H9 (cell line): ENCODE measurements around the gene USP6NL. TPM values are rescaled to one million over a fixed set of nuclear protein-coding genes. Genes with fewer than 3 reads are reported as not detected.
A peak's percentile ranks its signal among the peaks of the same experiment; 100 is the strongest.

Experiments
- DNase-seq: peaks from one replicate; pipeline ENCODE4 v3.0.0-alpha.2; 2017
- H2AFZ ChIP-seq: one replicate; pipeline ENCODE4 v1.6.1; 2013; ENCODE audit warnings: mild to moderate bottlenecking, low read length, control low read depth, moderate library complexity
- H2AK5ac ChIP-seq: 2 replicates; pipeline ENCODE4 v1.6.1; 2013; ENCODE audit warnings: low read length, control low read depth, mixed read lengths; ENCODE audit not compliant: insufficient read length
- H2BK120ac ChIP-seq: one replicate; pipeline ENCODE4 v1.6.1; 2013; ENCODE audit warnings: low read depth, mild to moderate bottlenecking, low read length, control low read depth, inconsistent platforms; ENCODE audit not compliant: poor library complexity, severe bottlenecking
- H2BK12ac ChIP-seq: 2 replicates; pipeline ENCODE4 v1.6.1; 2013; ENCODE audit warnings: low read length, control low read depth, mixed read lengths, low read depth; ENCODE audit not compliant: insufficient read length
- H2BK15ac ChIP-seq: 2 replicates; pipeline ENCODE4 v1.6.1; 2013; ENCODE audit warnings: low read depth, low read length, control low read depth
- H2BK20ac ChIP-seq: one replicate; pipeline ENCODE4 v1.6.1; 2013; ENCODE audit warnings: low read depth, mild to moderate bottlenecking, low read length, control low read depth, inconsistent platforms; ENCODE audit not compliant: poor library complexity, severe bottlenecking
- H2BK5ac ChIP-seq: 2 replicates; pipeline ENCODE4 v1.6.1; 2013; ENCODE audit warnings: low read length, control low read depth, mixed read lengths; ENCODE audit not compliant: insufficient read length
- H3K14ac ChIP-seq: 2 replicates; pipeline ENCODE4 v1.6.1; 2013; ENCODE audit warnings: low read length, control low read depth; ENCODE audit not compliant: insufficient read depth
- H3K18ac ChIP-seq: 2 replicates; pipeline ENCODE4 v1.6.1; 2013; ENCODE audit warnings: low read depth, mild to moderate bottlenecking, mixed read lengths, low read length, control low read depth; ENCODE audit not compliant: insufficient read length
- H3K23ac ChIP-seq: 2 replicates; pipeline ENCODE4 v1.6.1; 2013; ENCODE audit warnings: low read length, control low read depth, mixed read lengths, low read depth; ENCODE audit not compliant: insufficient read length
- H3K23me2 ChIP-seq: 2 replicates; pipeline ENCODE4 v1.6.1; 2013; ENCODE audit warnings: low read depth, mild to moderate bottlenecking, mixed read lengths, low read length, control low read depth; ENCODE audit not compliant: insufficient read length, poor library complexity, severe bottlenecking
- H3K27ac ChIP-seq: 2 replicates; pipeline ENCODE4 v1.5.1; 2013; ENCODE audit warnings: low read length, control low read depth, mixed read lengths, low read depth; ENCODE audit not compliant: insufficient read length
- H3K27me3 ChIP-seq: 2 replicates; pipeline ENCODE4 v1.6.1; 2013; ENCODE audit warnings: low read length, control low read depth, inconsistent platforms; ENCODE audit not compliant: insufficient read depth
- H3K4ac ChIP-seq: 2 replicates; pipeline ENCODE4 v1.6.1; 2013; ENCODE audit warnings: low read depth, mild to moderate bottlenecking, control low read depth, inconsistent platforms, low read length, moderate library complexity
- H3K4me1 ChIP-seq: 2 replicates; pipeline ENCODE4 v1.6.1; 2013; ENCODE audit warnings: low read length, control low read depth, inconsistent platforms; ENCODE audit not compliant: insufficient read depth
- H3K4me2 ChIP-seq: 2 replicates; pipeline ENCODE4 v1.6.1; 2013; ENCODE audit warnings: low read length, control low read depth, mixed read lengths; ENCODE audit not compliant: insufficient read length, insufficient read depth
- H3K56ac ChIP-seq: 2 replicates; pipeline ENCODE4 v1.6.1; 2013; ENCODE audit warnings: low read depth, mild to moderate bottlenecking, mixed read lengths, low read length, control low read depth; ENCODE audit not compliant: insufficient read length
- H3K79me1 ChIP-seq: 2 replicates; pipeline ENCODE4 v1.6.1; 2013; ENCODE audit warnings: low read depth, mild to moderate bottlenecking, moderate library complexity, low read length, control low read depth, inconsistent platforms; ENCODE audit not compliant: insufficient read depth, poor library complexity, severe bottlenecking
- H3K79me2 ChIP-seq: 2 replicates; pipeline ENCODE4 v1.6.1; 2013; ENCODE audit warnings: low read length, control low read depth, inconsistent platforms; ENCODE audit not compliant: insufficient read depth
- H3K9ac ChIP-seq: 2 replicates; pipeline ENCODE4 v1.6.1; 2013; ENCODE audit warnings: low read length, control low read depth, mixed read lengths; ENCODE audit not compliant: insufficient read length; ENCODE audit errors: extremely low read depth
- H3K9me3 ChIP-seq: one replicate; pipeline ENCODE4 v1.6.1; 2013; ENCODE audit warnings: low read depth, low read length, inconsistent platforms; ENCODE audit not compliant: control insufficient read depth
- H3T11ph ChIP-seq: one replicate; pipeline ENCODE4 v1.6.1; 2013; ENCODE audit warnings: mild to moderate bottlenecking, low read length, control low read depth, inconsistent platforms
- H4K20me1 ChIP-seq: one replicate; pipeline ENCODE4 v1.6.1; 2013; ENCODE audit not compliant: control insufficient read depth, insufficient read length, insufficient read depth
- H4K5ac ChIP-seq: 2 replicates; pipeline ENCODE4 v1.6.1; 2013; ENCODE audit warnings: low read depth, mild to moderate bottlenecking, mixed read lengths, low read length, control low read depth; ENCODE audit not compliant: insufficient read length
- H4K8ac ChIP-seq: replicated peaks from 2 replicates; pipeline ENCODE4 v1.6.1; 2013; ENCODE audit warnings: low read length, control low read depth, mixed read lengths, low read depth; ENCODE audit not compliant: insufficient read length
- H4K91ac ChIP-seq: 2 replicates; pipeline ENCODE4 v1.6.1; 2013; ENCODE audit warnings: low read depth, mild to moderate bottlenecking, moderate library complexity, mixed read lengths, low read length, control low read depth; ENCODE audit not compliant: insufficient read length
- H3K27ac Mint-ChIP-seq, 3 experiments: 2 replicates in 2 of 3; 3 replicates in 1 of 3; pipeline ENCODE4 v1.8.0; 2020 to 2021; ENCODE audit warnings: mixed read lengths in 3 of 3, mild to moderate bottlenecking in 1 of 3, moderate library complexity in 1 of 3
- H3K27me3 Mint-ChIP-seq: 2 replicates; pipeline ENCODE4 v1.8.0; 2021; ENCODE audit warnings: low read depth, mild to moderate bottlenecking, moderate library complexity, mixed read lengths
- H3K36me3 Mint-ChIP-seq, 3 experiments: 2 replicates in 2 of 3; 3 replicates in 1 of 3; pipeline ENCODE4 v1.8.0; 2020 to 2021; ENCODE audit warnings: low read depth in 3 of 3, mixed read lengths in 3 of 3; ENCODE audit not compliant: insufficient read depth in 1 of 3
- H3K4me1 Mint-ChIP-seq, 2 experiments: 2 replicates each; pipeline ENCODE4 v1.8.0; 2020; ENCODE audit warnings: mixed read lengths in 2 of 2
- H3K4me3 Mint-ChIP-seq, 2 experiments: 2 replicates in 1 of 2; 3 replicates in 1 of 2; pipeline ENCODE4 v1.8.0; 2020 to 2021; ENCODE audit warnings: mild to moderate bottlenecking in 2 of 2, mixed read lengths in 2 of 2, moderate library complexity in 1 of 2
- H3K9me3 Mint-ChIP-seq, 2 experiments: 2 replicates in 1 of 2; 3 replicates in 1 of 2; pipeline ENCODE4 v1.8.0; 2020; ENCODE audit warnings: mild to moderate bottlenecking in 2 of 2, mixed read lengths in 2 of 2, moderate library complexity in 1 of 2
- WGBS: extraction: QIAGEN DNeasy Blood & Tissue Kit; methylation state at CpG from one replicate; pipeline ENCODE4 v1.1.7; 2013; ENCODE audit warnings: missing lambda C conversion rate, low lambda C conversion rate, mixed read lengths; ENCODE audit not compliant: insufficient read length; ENCODE audit errors: extremely low coverage; 5-methylcytosine and 5-hydroxymethylcytosine counted together
- total RNA-seq: library from RNA; stranded (reverse); gene quantifications from 2 replicates; pipeline ENCODE4 v1.2.1, GENCODE V29; 2021
- TF ChIP-seq, protein P1 (sequence below): fragments of 200-600 bp; sonication (generic); conservative IDR thresholded peaks from 3 replicates; pipeline ENCODE4 v1.8.0; 2021; ENCODE audit warnings: antibody characterized with exemption, mild to moderate bottlenecking

USP6NL gene
- total RNA-seq, 1 experiment from 2014 or later: 28.3 TPM

DNA sequence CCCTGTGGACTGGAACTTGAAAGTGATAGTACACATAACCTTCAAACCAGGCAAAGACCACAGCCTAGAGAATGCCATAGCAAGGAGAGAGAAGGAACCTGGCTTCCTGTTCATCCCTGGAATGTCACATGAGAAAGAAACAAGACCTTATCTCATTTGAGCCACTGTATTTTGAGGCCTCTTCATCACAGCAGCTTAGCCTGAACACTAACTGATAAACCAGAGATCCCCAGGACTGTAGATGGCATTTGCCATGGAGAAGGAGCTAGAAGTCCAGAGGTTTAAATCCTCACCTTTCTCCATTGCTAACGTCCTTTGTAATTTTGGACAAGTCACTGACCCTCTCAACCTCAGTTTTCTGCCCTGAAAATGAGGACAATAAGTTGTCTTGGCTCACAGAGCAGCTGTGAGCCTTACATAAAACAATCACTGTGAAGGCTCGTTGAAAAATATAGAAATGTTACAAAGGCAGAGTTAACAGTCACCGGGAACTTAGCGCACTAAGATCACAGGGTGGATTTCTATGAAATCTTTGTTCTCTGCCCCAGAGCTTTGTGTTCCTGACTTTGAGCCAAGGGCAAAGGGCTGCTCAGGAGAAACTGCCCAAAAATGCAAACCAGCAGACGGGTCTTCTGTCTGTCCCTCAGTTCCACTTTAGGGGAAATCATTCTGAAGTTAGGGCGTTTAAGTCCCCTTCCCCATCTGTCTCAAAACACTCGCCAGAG lies 197.0 kb downstream of the USP6NL start:
- Mint-ChIP-seq H3K4me3 (no peak overlapping the region), H3K4me1 (peaks cover 5 to 7% of the 10 kb centered on the region in 2 experiments), H3K9me3 (peaks cover 3 to 5% of the 10 kb centered on the region in 2 experiments; a peak in 4 of 5 replicates), H3K27ac (no peak overlapping the region), H3K27me3 (no peaks in the 10 kb centered on the region), H3K36me3 (no peaks in the 10 kb centered on the region; a peak in 1 of 7 replicates)
- Histone ChIP-seq H3K79me2 (no peaks in the 10 kb centered on the region), H3T11ph (no peak overlapping the region), H4K8ac (no peak overlapping the region), H3K9ac (no peak overlapping the region), H2AK5ac (peak overlapping the region; percentile 71), H2BK5ac (no peak overlapping the region), H2BK120ac (no peak overlapping the region), H3K18ac (no peak overlapping the region), H3K23ac (no peak overlapping the region), H4K91ac (no peak overlapping the region), H2BK20ac (no peak overlapping the region), H2BK12ac (no peak overlapping the region), H3K4ac (no peak overlapping the region), H3K23me2 (no peaks in the 10 kb centered on the region), H3K9me3 (no peaks in the 10 kb centered on the region), H2BK15ac (no peak overlapping the region), H3K4me2 (no peak overlapping the region), H3K27me3 (no peaks in the 10 kb centered on the region), H3K27ac (no peak overlapping the region), H3K79me1 (no peaks in the 10 kb centered on the region), H3K4me1 (peaks cover 3% of the 10 kb centered on the region; the same call in 1 of the 2 replicates), H4K5ac (no peak overlapping the region), H3K56ac (no peak overlapping the region), H2AFZ (no peak overlapping the region), H3K14ac (no peak overlapping the region), H4K20me1 (no peaks in the 10 kb centered on the region)
- no peak for DNase-seq
- WGBS: no CpG with 5 or more reads among the region's 7 CpGs
- TF ChIP-seq, protein P1, sequence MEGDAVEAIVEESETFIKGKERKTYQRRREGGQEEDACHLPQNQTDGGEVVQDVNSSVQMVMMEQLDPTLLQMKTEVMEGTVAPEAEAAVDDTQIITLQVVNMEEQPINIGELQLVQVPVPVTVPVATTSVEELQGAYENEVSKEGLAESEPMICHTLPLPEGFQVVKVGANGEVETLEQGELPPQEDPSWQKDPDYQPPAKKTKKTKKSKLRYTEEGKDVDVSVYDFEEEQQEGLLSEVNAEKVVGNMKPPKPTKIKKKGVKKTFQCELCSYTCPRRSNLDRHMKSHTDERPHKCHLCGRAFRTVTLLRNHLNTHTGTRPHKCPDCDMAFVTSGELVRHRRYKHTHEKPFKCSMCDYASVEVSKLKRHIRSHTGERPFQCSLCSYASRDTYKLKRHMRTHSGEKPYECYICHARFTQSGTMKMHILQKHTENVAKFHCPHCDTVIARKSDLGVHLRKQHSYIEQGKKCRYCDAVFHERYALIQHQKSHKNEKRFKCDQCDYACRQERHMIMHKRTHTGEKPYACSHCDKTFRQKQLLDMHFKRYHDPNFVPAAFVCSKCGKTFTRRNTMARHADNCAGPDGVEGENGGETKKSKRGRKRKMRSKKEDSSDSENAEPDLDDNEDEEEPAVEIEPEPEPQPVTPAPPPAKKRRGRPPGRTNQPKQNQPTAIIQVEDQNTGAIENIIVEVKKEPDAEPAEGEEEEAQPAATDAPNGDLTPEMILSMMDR: no peak
